ENCODE measurements around the gene LRRC14B.

GRCh38 chr5:191036-191948, at the start of gene LRRC14B:
- TF ChIP-seq KLF17 (tag by site-specific recombination; IDR thresholded peaks at IDR 0.05) (no peak), ZNF24 (tag by site-specific recombination; IDR thresholded peaks at IDR 0.05) (no peak), TSHZ1 (tag by site-specific recombination; IDR thresholded peaks at IDR 0.05; ENCODE audit: borderline replicate concordance) (no peak), ZNF654 (tag by site-specific recombination; IDR thresholded peaks at IDR 0.05; ENCODE audit: low read depth) (no peak), CTCF (tag by site-specific recombination; IDR thresholded peaks at IDR 0.05) (no peak), ZFP3 (tag by site-specific recombination; IDR thresholded peaks at IDR 0.05; ENCODE audit: low read depth) (no peak), ZBTB10 (tag by site-specific recombination; IDR thresholded peaks at IDR 0.05) (no peak), ZNF776 (tag by site-specific recombination; IDR thresholded peaks at IDR 0.05; ENCODE audit: borderline replicate concordance) (no peak), ZEB2 (tag by site-specific recombination; IDR thresholded peaks at IDR 0.05) (no peak), ZSCAN5A (tag by site-specific recombination; IDR thresholded peaks at IDR 0.05) (no peak), YY1 (tag by site-specific recombination; IDR thresholded peaks at IDR 0.05) (no peak), ZBTB1 (tag by site-specific recombination; IDR thresholded peaks at IDR 0.05) (no peak)
